NCI-H2227 (cell line): ENCODE results near the gene CYREN.
"Not testable (repeated sequence)": the region's sequence is repeated elsewhere in the genome, so short reads cannot be mapped to it uniquely, and the experiment has no call there.

ENCODE experiments used
- DNase-seq: peaks from one replicate; lab custom pipeline; 2025; ENCODE audit not compliant: unreplicated experiment; lab: John Stamatoyannopoulos, UW

CYREN gene

GRCh38 chr7:135179321-135179925 lies 8.9 kb upstream of the CYREN start:
- DNase-seq: no peak

GRCh38 chr7:135178364-135178763 lies 7.9 kb upstream of the CYREN start:
- no peak for DNase-seq

GRCh38 chr7:135177028-135177696 lies 6.7 kb upstream of the CYREN start:
- DNase-seq: no peak

- DNase-seq: no peak
These were observed 5.4 kb upstream of the CYREN start for GRCh38 chr7:135175931-135176330.

GRCh38 chr7:135174941-135175340 lies 4.4 kb upstream of the CYREN start:
- DNase-seq: no peak

GRCh38 chr7:135173916-135174315 lies 3.4 kb upstream of the CYREN start:
- DNase-seq: not testable (repeated sequence)

GRCh38 chr7:135171581-135172291 lies 1.2 kb upstream of the CYREN start:
- DNase-seq: not testable (repeated sequence)

GRCh38 chr7:135170998-135171481 lies 533 bp upstream of the CYREN start:
- DNase-seq: not testable (repeated sequence)

GRCh38 chr7:135169964-135170273 lies 588 bp downstream of the CYREN start:
- no peak for DNase-seq

- DNase-seq: no peak
These were observed 1.2 kb downstream of the CYREN start for GRCh38 chr7:135169141-135169963.

- DNase-seq: no peak
These were observed 1.9 kb downstream of the CYREN start for GRCh38 chr7:135168489-135169140.

GRCh38 chr7:135168001-135168400 lies 2.5 kb downstream of the CYREN start:
- no peak for DNase-seq

GRCh38 chr7:135167365-135167917 lies 3.1 kb downstream of the CYREN start:
- no peak for DNase-seq

- DNase-seq: no peak
These were observed 4.0 kb downstream of the CYREN start for GRCh38 chr7:135166338-135166990.

GRCh38 chr7:135165862-135166261 lies 4.6 kb downstream of the CYREN start:
- DNase-seq: no peak

- DNase-seq: no peak
These were observed 6.0 kb downstream of the CYREN start for GRCh38 chr7:135164357-135165061.

- DNase-seq: no peak
These were observed 8.0 kb downstream of the CYREN start for GRCh38 chr7:135162382-135163001.

- no peak for DNase-seq
These were observed 8.8 kb downstream of the CYREN start for GRCh38 chr7:135161669-135162068.
